Measurements from ENCODE around the gene CD151. TPM values are rescaled to one million over a fixed set of nuclear protein-coding genes. Genes with fewer than 3 reads are reported as not detected.

Gene CD151
- total RNA-seq, 1 donor: 311 TPM

GRCh38 chr11:870127-870413 is 37.3 kb downstream of the CD151 start:
- DNase-seq (ENCODE audit: low read depth): no peak
- TF ChIP-seq CTCF (IDR thresholded peaks at IDR 0.05; ENCODE audit: insufficient read depth, low read length): peak; percentile 2
- H3K4me3 ChIP-seq (ENCODE audit: low read depth, low read length): no peak overlapping the region

DNA sequence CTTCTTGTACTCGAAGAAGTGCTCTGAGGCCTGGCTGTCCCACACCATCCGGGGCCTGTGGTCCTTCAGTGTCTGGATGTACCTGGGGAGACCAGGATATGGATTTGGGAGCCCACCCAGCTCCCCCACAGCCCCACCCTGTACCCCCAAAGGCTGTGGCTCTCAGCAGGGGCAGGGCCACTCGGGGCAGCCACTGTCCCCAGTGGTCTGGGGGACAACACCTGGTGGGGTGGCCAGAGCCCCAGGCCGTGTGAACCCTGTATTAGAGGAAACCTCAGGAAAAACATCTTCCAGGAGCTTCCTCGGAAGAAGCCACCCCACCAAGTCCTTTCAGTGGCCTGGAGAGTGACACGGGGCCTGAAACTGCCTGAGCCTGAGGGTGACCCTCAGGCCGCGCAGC is 37.7 kb downstream of the CD151 start:
- DNase-seq (ENCODE audit: low read depth): no peak
- H3K4me3 ChIP-seq (ENCODE audit: low read depth, low read length): no peak overlapping the region
- no peak for TF ChIP-seq CTCF (IDR thresholded peaks at IDR 0.05; ENCODE audit: insufficient read depth, low read length)

- no peak for DNase-seq (ENCODE audit: low read depth)
- no peak for TF ChIP-seq CTCF (IDR thresholded peaks at IDR 0.05; ENCODE audit: insufficient read depth, low read length)
- H3K4me3 ChIP-seq (ENCODE audit: low read depth, low read length): no peak overlapping the region
Measured at GRCh38 chr11:871472-871871, 38.7 kb downstream of the CD151 start.

DNA sequence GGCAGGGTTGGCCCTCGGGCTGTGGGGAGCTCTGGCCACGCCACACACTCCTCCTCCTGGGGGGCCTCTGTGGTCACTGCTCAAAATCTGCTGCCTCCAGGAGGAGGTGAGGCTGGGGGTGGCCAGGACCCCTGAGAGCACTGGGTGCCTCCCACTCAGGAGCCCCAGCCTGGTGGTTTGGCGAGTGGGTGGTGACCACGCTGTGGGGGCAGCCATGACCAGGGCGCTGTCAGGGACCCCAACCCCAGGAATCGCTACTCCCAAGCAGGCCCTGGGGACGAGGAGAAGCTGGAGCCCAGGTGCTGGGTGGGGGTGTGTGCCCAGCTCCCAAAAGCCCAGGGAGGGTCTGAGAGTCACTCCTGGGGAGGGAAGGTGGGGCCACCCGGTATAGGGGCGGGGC is 40.0 kb downstream of the CD151 start:
- no peak for DNase-seq (ENCODE audit: low read depth)
- H3K4me3 ChIP-seq (ENCODE audit: low read depth, low read length): no peak overlapping the region
- no peak for TF ChIP-seq CTCF (IDR thresholded peaks at IDR 0.05; ENCODE audit: insufficient read depth, low read length)

DNA sequence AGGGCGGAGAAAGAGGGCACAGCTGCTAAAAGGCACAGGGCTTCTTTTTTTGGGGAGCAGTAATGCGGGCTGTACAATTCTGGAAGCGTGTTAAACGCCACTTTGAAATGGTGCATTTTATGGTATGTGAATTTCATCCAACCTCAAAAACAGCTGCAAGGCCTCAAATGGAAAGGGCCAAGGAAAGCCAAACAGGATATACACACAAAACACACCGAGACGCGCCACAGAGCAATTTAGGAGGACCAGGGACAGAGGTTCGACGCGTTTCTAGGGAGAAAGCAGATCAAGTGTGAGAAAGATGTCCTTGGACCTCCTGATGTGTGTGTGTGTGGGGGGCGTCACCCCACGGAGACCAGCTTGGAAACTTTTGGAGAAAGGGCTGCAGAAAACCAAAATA is 41.0 kb downstream of the CD151 start:
- DNase-seq (ENCODE audit: low read depth): no peak
- TF ChIP-seq CTCF (IDR thresholded peaks at IDR 0.05; ENCODE audit: insufficient read depth, low read length): no peak
- no peak overlapping the region for H3K4me3 ChIP-seq (ENCODE audit: low read depth, low read length)

DNA sequence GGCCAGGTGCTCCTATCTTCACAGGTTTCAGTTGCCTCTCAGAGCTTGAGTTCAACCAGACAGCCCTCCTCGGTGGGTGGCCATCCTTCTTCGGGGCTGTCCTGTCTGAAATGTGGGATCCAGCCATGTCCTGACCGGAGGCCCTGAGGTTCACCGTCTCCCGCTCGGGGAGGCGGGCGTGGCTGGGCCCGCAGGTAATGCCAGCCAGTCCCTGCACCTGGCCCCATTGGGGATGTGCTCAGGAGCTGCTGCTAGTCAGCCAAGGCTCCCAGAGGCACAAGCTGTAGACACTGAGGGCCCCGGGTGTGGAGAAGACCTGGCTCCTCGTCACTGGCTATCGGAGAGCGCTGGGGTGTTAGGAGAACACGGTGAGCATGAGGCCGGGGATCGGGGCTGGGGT is 42.5 kb downstream of the CD151 start:
- no peak for TF ChIP-seq CTCF (IDR thresholded peaks at IDR 0.05; ENCODE audit: insufficient read depth, low read length)
- H3K4me3 ChIP-seq (ENCODE audit: low read depth, low read length): no peak overlapping the region
- DNase-seq (ENCODE audit: low read depth): no peak

DNA sequence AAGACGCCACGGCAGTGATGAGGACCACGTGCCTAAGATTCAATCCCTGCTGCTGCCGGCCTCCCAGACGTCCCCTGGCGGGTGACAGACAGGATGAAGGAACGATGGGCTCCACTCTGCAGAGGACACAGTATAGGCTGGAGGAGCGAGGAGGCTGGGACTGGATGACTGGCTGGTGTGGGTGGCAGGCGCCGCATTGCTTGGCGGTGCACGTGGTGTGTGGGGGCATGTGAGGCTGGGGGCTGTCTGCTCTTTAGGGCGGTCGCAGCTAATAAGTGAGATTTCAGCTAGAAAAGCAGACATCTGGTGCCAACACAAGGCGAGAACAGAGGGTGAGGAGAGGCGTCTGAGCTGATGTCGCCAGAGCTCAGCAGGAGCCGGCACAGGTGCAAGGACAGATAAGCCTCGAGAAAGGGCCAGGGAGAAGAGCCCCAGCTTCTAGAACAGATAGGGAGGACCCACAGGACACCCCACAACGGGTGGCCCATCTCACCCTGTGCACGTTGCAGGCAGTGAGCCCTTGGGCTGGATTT is 43.1 kb downstream of the CD151 start:
- DNase-seq (ENCODE audit: low read depth): no peak
- TF ChIP-seq CTCF (IDR thresholded peaks at IDR 0.05; ENCODE audit: insufficient read depth, low read length): no peak
- no peak overlapping the region for H3K4me3 ChIP-seq (ENCODE audit: low read depth, low read length)
